GM10266 (cell line): ENCODE data around the gene DIRAS3.

Source experiments
- DNase-seq: peaks from one replicate; pipeline ENCODE4 v3.0.0; 2012; ENCODE audit errors: extremely low spot score
- TF ChIP-seq, protein P1 (sequence below): IDR thresholded peaks from 2 replicates; pipeline ENCODE4 v1.5.1; 2012; ENCODE audit warnings: mild to moderate bottlenecking, low read depth; ENCODE audit not compliant: control insufficient read depth, insufficient read depth; ENCODE audit errors: missing control alignments

Gene DIRAS3

DNA sequence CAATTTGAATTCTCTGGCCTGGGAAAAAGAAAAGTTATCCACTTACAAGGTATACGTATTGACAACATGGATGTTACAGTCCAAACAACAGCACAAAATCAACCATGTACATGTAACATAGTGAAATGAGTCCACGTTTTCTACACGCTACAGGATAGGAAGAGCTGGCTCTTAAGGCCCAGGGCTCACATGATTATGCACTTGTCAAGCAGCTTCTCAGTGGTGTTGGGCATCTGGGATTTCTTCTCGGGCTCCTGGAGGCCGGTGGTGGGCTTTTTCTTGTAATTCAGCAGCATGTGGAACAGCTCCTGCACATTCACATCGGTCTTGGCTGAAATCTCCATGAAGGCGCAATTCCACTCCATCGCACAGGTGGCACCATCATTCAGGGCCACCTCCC, 4.0 kb downstream of the DIRAS3 start:
- no peak for DNase-seq
- TF ChIP-seq, protein P1, sequence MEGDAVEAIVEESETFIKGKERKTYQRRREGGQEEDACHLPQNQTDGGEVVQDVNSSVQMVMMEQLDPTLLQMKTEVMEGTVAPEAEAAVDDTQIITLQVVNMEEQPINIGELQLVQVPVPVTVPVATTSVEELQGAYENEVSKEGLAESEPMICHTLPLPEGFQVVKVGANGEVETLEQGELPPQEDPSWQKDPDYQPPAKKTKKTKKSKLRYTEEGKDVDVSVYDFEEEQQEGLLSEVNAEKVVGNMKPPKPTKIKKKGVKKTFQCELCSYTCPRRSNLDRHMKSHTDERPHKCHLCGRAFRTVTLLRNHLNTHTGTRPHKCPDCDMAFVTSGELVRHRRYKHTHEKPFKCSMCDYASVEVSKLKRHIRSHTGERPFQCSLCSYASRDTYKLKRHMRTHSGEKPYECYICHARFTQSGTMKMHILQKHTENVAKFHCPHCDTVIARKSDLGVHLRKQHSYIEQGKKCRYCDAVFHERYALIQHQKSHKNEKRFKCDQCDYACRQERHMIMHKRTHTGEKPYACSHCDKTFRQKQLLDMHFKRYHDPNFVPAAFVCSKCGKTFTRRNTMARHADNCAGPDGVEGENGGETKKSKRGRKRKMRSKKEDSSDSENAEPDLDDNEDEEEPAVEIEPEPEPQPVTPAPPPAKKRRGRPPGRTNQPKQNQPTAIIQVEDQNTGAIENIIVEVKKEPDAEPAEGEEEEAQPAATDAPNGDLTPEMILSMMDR = no peak

DNA sequence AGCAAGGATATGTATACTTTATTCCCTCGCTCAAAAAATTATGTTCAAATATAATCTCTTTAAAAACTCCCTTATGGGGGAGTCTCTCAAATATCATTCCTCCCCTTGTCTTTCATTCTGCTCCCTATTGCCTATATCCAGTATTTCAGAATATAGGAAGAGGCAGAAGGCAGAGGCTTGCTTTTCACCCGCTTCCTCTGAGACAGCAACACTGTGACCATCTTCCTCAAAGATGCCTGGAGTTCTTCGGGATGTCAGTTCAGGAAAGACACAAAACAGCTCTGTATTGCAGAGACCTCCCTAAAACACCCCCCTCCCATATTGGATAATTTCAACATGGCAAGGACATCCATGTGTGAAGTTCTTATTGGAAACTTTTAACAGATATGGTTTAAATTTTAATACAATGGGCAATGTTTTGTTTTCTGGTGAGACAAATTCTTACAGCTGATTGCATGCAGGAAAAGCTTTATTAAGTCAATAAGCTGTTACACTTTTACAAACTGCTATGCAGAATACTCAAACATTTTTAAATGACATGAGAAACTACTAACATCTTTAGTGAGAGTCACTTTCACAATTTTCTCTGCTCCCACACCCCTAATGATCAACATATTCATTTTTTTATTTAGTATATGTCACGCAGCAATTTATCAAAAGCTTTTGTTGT, 4.8 kb downstream of the DIRAS3 start:
- no peak for DNase-seq
- TF ChIP-seq, protein P1 = no peak

DNA sequence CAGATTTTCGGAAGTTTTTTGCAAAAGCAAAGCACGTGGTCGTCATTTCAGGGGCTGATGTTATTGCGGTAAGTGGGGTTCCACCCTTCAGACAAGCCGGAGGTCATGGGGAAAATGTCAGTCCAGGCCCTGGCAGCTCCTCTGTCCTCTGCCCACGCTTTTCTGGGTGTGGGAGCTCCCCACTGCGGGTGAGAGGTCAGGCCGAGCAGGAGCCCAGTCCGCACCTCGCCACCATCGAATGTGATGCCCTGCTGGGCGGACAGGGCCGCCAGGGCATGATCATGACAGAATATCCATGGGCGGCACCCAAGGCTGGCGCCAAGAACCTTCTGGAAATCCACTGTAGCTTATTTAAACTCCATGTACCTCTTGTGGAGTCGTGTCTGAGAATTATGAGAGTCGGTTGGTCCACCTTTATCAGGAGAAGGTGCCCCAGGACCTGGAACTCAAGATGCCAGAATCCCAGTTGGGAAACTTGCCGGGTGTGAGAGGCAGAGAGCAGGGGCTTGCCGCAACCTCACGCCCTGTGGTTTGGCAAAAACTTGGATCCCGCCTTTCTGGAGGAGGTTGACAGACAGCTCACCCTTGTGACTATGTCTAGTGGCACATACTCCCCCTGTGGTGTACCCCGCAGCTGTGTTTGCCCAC, 6.9 kb downstream of the DIRAS3 start:
- TF ChIP-seq, protein P1 = no peak
- no peak for DNase-seq

DNA sequence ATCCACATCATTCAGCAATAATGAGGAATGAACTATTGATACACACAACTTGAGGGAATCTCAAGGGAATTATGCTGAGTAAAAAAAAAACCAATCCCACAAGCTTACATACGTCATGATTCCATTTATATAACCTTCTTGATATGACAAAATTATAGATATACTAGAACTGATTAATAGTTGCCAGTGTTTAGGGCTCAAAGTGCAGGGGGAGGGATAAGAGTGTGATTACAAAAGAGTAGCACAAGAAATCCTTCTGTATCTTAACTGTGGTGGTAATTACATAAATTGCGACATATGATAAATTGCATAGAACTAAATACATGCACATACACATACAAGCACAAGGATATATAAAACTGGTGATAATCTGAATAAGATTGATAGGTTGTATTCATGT, 13.5 kb downstream of the DIRAS3 start:
- DNase-seq = no peak
- TF ChIP-seq, protein P1 = no peak

DNA sequence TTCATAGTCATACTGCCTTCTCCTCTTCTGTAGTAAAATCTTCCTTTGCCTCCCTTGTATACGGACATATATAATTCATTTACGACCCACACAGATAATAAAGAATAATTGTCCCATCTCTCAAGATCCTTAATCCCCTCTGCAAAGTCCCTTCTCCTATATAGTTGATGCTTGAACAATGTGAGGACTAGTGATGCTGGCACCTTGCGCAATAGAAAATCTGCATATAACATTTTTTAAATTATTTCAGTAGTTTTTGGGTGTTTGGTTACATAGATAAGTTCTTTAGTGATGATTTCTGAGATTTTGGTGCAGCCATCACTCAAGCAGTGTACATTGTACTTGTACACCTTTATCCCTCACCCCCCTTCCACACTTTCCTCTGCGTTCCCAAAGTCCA, 21.0 kb downstream of the DIRAS3 start:
- TF ChIP-seq, protein P1 = no peak
- no peak for DNase-seq

DNA sequence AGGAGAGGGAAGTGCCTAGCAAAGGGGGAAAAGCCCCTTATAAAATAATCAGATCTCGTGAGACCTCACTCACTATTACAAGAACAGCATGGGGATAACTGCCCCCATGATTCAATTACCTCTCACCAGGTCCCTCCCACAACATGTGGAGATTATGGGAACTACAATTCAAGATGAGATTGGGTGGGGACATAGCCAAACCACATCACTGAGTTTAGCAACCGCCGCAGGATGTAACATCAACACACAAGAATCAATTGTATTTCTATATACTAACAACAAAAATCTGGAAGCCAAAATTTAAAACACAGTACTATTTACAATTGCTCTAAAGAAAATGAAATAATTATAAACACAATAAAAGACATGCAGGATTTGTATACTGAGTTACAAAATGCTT, 21.9 kb downstream of the DIRAS3 start:
- DNase-seq = no peak
- TF ChIP-seq, protein P1 = no peak

DNA sequence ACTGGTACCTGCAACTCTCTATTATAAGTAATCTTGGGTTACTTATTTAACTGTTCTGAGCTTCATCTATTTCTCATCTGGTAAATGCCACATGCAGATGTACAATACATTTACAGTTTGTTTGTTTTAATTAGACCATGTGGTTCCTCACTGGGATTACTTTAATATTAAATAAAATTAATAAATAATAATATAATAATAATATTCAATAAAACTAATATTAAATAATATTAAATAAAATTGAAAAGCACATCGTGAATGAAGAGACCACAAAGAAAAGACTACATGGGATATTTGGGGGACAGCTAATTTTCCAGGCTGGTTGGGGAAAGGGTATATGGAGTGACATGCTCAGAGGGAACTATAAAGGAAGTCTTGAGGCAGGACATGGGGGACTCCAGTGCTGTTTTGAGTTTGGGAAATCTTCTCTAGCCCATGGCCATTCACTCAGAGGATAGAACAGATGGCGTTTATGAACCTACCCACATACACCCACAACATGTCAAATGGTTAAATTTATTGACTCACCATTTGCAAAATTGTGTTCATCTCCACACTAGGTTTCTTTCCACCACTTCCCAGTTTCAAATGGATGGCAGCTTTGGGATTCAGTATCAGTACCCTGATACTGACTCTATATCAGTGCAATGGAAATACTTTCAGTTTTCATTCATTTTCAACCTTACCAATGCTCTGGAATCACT, 25.6 kb downstream of the DIRAS3 start:
- no peak for DNase-seq
- TF ChIP-seq, protein P1 = no peak
